Stimulated activated CD8-positive, alpha-beta memory T cell treated with anti-CD3 and anti-CD28 coated beads, Interleukin-7, amount 100 ng/mL, for 1 hour (primary cell): ENCODE data around the gene PNLIP.

ENCODE experiments used
- DNase-seq, 2 donors: peaks; one replicate each; pipeline ENCODE4 v3.0.0-alpha.2; 2020; ENCODE audit warnings: low read depth in 2 of 2

PNLIP gene

DNA sequence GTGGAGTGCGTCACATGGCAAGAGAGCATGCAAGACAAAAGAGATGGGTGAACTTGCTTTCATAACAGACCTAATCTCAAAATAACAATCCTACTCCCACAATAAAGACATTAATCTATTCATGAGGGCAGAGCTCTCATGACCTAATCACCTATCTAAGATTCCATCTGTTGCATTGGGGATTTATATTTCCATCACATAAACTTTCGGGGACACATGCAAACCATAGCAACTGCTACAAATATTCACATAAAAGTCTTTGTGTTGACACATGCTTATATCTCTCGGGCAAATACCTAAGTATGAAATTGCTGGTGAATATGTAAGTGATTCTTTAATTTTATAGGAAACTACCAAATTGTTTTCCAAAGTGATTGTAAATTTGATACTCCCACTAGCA, 29.1 kb downstream of the PNLIP start:
- no peak for DNase-seq

DNA sequence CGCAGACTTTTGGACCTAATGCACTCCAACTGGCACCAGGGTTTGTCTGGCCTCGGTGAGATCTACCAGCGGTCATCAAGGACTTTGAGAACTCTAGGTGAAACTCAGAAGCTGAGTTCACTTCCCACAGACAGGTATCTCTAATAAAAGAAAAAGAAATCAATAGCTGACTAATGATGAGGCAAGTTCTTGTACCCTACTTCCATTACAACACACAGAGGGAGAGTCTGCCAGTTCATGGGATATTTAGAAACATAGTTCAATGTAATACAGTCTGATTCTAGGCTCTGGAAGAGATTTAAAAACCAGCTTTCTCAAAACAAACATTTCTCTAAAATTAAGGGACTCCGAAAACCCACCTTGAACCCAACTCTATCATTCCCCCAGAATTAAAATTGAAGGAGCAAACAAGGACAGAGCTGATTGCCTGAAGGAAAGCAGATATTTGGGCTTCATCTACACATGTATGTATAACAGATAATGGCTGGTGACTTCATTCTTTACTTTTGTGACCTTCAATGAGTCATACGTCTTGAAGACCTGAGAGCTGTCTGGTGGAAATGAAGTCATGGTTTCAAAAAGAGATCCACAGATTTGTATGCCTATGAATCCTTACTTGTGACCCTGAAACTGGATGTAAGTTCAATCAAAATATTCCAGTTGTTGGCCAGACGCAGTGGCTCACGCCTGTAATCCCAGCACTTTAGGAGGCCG, 42.3 kb downstream of the PNLIP start:
- no peak for DNase-seq

DNA sequence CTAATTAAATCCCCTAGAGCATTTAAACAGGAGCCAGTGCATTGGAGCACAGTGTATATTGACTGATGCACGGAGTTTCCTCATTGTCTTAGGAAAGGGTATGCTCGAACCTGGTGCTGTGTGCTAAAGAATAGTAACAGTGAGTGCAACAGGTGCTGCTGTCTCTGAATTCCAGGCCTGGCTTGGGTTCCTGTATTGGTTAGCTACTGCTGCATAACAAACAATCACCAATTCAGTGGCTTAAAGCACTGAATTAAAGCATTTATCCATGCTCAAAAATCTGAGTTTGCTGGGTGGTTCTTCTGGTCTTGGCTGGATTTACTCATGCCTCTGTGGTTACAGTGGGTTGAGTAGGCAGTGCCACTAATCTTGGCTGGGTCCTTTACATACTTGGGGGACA, 43.3 kb downstream of the PNLIP start:
- DNase-seq = no peak

DNA sequence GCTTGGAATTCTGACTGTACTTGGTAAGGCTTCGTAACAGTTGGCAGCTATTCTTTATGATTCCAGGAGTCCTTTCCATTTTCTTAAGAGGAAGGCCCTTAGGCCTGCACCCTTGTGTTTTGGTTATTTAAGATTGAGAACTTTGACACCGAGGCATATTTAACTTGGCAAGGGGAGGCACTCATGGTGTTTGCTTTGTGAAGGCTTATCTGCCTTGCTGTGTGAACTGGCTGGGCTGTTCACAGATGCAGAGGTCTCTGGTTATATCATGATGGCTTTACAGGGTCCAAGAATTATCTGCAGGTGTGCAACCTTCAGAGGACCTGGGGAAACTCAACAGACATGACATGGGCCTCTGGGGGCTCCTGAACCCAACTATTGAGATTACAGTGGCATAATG, 44.2 kb downstream of the PNLIP start:
- no peak for DNase-seq

DNA sequence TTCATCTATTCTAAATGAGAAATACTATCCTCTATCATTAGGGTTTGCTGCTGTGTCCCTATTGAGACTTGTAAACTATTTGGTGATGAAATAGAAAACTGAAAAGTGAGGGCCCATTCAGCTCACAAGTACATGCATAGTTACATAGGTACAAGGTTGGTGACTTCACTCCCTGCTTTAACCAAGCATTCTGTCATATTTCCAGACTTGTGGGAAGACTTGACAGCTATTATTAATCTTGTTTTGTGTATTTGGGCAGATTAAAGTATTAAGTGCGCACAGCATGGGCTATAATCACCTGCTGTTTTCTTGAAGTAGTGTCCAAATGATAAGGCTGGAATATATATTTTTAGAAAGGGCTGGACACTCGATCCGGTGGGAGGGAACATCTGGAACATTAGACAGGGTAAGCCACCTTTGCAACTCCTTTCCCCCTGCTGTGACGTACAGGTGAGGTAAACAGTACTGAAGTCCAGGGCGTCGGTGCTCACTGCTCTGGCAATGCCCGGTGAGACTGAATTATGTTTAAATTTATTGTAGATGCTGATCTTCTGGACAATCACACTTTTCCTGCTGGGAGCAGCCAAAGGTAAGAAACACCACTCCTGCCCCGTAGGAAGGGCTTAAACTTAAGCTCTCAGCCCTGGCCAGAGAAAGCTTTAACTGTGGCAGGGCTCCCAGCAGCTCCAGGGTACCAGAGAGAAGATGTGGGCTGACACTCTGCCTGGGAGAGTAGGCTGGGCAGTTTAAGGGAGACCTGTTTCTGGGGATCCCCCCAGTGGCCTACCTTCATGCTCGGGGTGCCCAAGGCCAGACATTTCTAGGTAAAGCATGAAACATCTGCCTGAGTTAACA, 45.1 kb downstream of the PNLIP start, which contains the start of gene PNLIPRP1:
Gene PNLIPRP1 (plus strand): TSS at position 370 of the 855 bp plus-strand sequence. CDS start 171 bp downstream, at position 541.
- no peak for DNase-seq

DNA sequence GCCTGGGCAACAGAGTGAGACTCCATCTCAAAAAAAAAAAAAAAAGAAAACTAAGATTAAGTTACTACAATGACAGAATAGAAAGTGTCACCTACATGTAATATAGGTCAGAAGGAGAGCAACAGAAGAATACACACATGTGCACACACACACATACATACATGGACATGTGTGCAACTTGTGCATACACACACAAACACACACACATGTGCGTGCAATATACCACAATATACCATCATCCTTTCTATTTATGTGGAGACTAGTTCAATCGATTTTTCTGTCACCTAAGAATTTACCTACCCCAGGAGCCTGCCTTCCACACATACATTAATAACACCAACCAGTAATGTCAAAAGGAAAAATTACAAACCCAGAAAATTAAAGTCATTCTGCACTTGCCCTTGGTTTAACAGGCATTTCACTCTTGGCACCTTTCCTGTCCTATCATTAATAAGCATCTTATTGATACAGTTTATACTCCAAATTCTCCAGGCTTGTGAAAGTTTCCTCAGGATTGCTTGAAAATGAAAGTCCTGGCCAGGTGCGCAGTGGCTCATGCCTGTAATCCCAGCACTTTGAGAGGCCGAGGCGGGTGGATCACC, 47.5 kb downstream of the PNLIP start:
- no peak for DNase-seq

DNA sequence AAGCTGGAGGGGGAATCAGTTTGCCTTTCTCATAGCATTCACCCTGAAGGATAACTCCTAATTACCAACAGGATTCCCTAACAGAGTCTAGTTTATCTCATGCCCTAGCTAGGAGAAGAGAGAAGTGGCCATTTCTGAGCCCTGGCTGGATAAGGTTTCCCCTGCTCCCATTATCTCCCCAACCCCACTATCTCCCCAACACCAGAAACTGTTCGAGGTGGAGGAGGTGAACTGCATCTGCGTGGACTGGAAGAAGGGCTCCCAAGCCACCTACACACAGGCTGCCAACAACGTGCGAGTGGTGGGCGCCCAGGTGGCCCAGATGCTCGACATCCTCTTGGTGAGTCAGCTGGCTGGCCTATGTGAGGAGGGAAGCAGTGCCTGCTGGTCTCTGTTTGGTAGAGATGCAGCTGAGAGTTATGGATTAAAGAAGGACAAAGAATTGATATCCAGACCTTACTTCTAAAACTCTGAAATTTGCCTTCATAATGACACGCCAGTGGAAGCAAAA, 48.8 kb downstream of the PNLIP start:
- no peak for DNase-seq

DNA sequence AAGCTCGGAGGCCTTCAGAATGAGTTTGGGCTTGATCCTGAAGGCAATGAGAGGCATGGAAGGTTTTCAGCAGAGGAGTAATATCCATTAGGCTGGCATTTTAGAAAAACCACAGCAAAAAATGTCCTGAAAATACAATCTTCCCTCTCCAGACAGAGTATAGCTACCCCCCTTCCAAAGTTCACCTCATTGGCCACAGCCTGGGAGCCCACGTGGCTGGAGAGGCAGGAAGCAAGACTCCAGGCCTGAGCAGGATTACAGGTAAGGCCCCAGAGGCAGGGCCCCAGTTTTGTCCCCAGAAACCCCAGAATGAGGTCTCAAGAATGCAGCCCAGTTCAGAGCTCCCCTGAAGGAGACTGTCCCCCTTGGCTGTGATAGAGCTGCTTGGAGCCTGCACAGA, 50.3 kb downstream of the PNLIP start:
- DNase-seq = no peak

DNA sequence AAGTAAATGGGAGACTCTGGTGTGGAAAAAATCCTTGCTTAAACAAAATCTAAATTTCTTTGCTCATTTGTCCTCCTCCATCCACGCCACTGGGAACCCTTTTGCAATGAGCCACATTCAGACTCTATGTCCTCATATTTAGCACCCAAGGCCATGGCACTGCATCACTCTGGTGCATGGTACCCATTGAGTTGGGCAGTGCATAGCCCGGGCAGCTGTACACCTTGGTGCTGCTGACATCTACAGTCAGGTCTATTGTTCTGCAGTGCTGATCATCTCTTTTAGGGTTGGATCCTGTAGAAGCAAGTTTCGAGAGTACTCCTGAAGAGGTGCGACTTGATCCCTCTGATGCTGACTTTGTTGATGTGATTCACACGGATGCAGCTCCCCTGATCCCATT, 51.8 kb downstream of the PNLIP start:
- DNase-seq = no peak

DNA sequence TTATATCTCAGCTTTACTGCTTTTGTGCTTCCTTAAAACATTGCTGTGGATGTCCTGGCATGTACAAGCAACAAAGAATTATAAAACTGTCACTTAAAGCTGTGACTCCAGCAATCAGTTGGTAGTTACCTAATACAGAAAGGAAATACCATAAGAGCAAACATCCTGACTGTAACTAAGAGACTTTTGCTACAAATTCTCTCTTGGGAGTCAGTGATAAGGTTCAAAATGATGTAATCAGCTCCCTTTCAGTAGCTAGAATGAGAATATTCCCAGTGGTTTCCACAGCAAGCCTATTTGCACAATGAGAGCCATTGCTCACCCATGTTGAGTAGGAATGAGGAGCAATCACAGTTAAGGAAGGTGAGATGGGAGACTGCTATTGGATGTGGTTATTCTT, 52.6 kb downstream of the PNLIP start:
- no peak for DNase-seq

DNA sequence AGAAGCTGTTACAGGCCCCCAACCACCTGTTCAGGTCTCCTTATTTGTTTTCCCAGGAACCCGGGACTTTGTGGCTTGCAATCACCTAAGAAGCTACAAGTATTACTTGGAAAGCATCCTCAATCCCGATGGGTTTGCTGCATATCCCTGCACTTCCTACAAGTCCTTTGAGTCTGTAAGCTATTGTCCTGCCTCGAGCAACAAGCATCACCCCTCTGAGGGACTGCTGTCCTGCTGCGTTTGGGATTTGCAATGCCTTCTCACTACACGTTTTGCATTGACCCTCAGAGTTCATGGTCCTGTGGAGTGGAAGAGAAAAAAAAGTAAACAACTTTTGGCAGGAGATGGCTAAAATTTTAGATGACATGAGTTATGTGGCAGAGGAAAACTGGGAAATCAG, 54.3 kb downstream of the PNLIP start:
- no peak for DNase-seq

DNA sequence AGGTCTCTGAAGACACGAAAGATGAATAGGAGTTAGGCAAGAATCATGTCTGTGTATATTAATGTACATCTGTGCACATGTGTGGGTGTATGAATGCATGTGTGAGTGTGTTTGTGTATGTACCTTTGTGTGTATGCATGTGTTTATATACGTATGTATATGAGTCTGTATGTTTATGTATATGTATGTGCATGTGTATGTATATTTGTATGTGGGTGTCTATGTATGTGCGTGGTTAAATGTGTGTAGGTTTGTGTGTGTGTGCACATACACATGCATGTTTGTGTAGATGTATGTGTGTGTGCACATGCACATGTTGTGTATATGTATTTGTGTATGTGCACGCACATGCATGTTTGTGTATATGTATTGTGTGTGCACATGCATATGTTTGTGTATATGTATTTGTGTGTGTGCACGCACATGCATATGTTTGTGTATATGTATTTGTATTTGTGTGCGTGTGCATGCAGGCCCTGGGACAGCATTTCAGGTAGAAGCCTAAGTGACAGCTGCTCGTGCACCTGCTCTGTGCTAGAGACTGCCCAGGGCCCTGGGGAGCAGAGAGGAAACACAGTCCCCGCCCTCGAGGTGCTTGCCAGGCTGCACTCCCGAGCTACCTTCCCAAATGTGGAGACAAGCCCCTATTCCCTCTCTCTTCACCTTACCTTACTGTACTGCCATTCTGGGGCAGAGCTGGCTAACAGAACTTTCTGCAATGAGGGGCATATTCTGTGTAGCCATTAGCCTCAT, 57.1 kb downstream of the PNLIP start:
- DNase-seq = no peak

DNA sequence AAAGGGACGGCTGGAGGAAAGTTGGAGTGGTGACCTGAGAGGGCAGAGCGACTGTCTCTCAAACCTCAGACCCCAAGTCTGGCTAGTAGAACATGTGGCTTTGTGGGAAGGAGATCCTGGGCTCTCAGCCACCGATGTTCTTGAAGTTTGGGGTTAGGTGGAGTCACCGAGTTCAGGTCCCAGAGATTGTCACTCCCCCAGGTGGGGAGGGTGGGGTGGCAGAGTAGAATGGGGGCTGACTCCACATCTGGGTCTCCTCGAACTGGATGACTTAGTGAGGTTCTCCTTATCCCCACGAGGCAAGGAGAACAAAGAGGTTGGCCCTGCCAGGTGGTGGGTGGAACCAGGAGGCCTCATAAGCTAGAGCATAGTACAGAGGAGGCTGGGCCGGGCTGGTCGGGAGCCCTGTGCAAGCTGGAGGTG, 60.3 kb downstream of the PNLIP start:
- no peak for DNase-seq

DNA sequence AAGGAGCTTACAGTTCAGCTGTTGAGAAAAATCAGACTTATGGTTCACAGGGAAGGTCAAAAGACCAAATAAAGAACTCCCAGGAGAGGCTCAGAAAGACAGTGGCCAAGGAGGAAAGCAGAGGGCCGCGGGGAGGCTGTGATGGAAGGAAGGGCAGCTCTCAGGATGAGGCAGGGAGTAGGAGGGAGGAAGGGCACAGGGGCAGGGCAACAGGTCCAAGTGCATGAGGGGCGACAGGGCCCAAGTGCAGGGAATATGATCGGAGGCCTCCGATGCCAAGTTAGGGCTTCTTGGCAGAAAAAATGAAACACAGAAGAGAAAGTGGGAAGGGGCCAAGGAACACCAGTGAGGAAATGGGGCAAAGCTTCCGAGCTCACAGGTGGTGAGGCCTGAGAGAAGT, 61.6 kb downstream of the PNLIP start:
- no peak for DNase-seq

DNA sequence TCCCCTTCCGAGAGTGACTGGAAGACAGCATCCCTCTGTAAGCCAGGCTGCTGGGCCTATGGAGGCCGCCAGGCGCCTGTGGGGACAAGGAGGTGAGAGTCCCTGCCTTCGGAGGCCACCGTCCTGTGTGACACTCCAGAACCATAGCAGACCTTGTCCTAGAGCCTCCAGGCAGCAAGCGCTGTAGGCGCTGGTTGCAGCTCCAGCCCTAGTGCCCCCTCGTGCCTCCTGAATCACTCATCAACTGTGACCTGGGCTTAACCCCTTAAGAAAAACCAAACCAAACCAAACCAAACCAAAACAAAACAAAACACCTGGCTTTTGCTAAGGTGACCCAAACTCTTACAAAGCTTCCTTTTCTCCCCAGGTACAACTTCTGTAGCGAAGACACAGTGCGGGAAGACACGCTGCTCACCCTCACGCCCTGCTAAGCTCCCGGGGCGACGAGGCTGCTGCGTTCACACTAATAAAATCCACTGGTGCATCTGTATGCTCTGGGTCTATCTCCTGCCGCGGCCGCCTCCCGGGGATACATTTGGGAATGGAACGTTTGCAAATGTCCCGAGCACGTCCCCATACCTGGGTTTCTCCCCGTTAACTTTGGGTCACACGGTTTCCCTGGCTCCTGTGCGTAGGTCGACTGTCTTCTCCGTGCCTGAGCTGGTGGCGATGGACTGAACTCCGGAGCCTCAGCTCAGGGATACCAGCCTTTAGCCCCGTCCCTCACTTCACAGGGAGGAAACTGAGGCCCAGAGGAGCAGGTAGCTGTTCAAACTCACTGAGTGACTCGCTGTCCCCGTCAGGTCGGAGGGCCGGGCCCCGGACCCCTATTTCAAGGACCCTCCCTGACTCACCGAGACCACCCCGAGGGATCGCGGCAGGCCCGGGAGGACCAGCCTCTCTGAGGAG, 63.2 kb downstream of the PNLIP start:
- DNase-seq = no peak

DNA sequence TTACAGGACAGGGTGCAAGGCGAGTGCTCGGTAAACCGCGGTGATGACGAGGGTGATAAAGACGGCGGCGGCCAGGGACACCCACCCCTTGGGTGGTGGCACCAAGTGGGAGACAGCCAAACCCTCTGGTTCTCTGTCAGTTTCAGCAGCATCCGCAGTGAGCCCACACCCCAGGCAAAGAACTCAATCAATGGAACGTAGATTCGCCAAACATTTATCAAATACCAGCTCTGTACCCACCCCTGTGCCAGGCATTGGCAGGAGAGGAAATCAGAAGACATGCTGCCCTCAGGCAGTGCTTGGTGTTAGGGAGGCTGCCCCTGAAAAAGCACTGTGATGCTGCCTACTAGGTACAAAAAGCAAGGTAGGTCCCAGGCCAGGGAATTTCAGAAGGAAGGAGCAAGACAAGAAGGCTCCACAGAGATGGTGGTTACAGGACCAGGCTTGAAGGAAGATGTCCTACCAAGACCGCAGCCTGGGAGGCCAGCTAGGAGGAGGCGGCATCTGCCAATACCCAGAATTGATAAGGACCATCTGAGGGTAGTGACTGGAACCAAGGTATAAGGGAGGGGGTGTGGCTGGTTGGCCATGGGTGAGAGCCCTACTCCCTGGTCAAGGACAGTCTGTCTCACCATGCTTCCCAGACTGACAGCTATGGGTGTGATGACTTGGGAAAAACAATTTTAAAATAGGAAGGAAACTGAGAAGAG, 64.9 kb downstream of the PNLIP start:
- no peak for DNase-seq

DNA sequence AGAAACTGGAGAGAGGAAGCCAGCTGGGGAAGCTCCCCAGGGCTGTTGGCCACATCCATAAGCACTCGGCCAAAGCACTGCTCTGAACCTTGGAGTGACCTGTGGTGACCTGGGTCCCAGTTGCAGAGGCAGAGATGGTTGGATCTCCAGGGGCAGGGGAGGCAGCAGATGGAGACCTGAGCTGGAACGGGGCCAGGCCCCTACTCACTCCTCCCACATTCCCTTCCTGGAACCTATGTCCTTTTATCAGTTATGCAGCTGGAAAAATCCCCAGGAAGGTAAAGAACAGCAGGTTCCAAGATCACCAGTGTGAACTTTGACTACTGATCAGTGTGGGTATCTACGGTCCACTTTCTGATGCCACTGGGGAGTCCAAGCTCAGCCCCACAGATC, 65.4 kb downstream of the PNLIP start:
- no peak for DNase-seq

DNA sequence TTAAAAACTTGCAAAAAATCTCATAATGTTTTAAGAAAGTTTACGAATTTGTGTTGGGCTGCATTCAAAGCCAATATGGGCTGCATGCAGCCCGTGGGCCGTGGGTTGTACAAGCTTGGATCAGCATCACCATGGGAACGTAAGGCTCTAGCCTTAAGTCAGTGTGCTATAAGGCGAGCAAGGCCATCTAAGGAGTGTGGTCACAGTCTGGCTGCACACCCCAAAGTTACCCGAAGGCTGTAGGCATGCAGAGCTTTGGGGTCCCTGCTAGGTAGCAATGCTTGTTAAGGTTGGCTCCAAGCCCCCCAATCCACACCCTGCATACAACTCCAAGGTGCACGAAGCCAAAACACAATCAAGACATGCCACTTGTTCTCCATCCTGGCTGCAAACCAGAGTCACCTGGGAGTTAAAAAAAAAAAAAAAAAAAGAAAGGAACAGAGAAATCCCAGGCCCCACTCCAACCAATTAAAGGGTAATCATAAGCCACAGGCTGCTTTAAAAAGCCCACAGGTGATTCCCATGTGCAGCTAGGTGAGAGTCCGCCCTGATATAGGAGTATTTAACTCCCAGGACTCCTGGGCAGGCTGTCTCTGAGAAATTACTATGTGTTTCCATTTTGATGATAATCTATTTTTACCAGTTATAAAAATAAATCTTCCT, 66.5 kb downstream of the PNLIP start:
- no peak for DNase-seq

DNA sequence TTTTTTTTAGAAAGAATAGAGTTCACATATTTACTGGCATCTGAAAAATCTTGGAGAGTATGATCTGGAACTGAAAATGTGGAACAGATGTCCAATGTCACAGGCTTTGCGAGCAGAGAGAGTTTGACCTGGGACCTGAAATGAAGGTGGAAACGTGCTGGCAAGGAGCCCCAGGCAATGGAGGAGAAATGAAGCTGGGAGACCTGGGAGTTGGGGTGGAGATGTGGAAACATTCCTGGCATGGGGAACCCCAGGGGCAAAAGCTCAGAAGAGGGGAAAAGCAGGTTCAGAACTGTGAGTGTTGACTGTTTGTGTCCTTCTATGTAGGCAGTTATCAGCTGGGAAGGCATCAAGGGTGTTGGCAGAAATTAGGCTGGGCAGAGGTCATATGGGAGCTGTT, 67.7 kb downstream of the PNLIP start:
- no peak for DNase-seq

DNA sequence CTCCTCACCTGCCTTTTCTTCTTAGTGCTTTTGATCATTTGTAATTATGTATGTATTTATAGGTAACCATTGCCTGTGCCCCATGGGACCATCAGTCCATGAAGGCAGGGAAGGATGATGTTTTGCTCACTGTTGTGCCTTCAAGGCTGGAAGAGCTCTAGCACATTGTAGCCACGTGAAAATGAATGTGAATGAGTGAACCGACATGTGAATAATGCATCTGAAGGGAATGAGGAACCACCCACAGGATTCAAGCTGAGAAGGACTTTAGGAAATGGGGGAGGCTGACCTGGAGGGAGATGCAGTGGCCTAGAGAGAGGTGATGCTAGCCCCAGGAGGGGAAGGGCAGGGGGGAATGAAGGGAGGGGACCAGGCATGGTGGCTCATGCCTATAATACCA, 69.1 kb downstream of the PNLIP start:
- no peak for DNase-seq
